ENCODE data around the gene PSAPL1. TPM values are rescaled to one million over a fixed set of nuclear protein-coding genes. Genes with fewer than 3 reads are reported as not detected.

Gene PSAPL1
- total RNA-seq, 1 donor from 2014 or later: not detected

GRCh38 chr4:7470111-7470510 lies 35.4 kb upstream of the PSAPL1 start:
- Histone ChIP-seq H3K36me3 (ENCODE audit: control insufficient read depth, insufficient read depth, low read length) (no peaks in the 10 kb centered on the region), H3K27me3 (ENCODE audit: control insufficient read depth, insufficient read depth, low read length) (no peaks in the 10 kb centered on the region), H3K4me3 (ENCODE audit: low read depth, low read length) (no peak overlapping the region)
- no peak for FAIRE-seq
- TF ChIP-seq CTCF (IDR thresholded peaks at IDR 0.05; ENCODE audit: insufficient read depth, low read length, severe bottlenecking): no peak
- DNase-seq (ENCODE audit: low read depth): no peak

GRCh38 chr4:7469023-7469422 lies 34.3 kb upstream of the PSAPL1 start:
- Histone ChIP-seq H3K4me3 (ENCODE audit: low read depth, low read length) (no peak overlapping the region), H3K27me3 (ENCODE audit: control insufficient read depth, insufficient read depth, low read length) (no peaks in the 10 kb centered on the region), H3K36me3 (ENCODE audit: control insufficient read depth, insufficient read depth, low read length) (no peaks in the 10 kb centered on the region)
- no peak for TF ChIP-seq CTCF (IDR thresholded peaks at IDR 0.05; ENCODE audit: insufficient read depth, low read length, severe bottlenecking)
- FAIRE-seq (no peak), DNase-seq (ENCODE audit: low read depth) (no peak)

- H3K4me3 ChIP-seq (ENCODE audit: low read depth, low read length): no peak overlapping the region
- no peaks in the 10 kb centered on the region for H3K36me3 ChIP-seq (ENCODE audit: control insufficient read depth, insufficient read depth, low read length)
- no peak for DNase-seq (ENCODE audit: low read depth)
- no peak for TF ChIP-seq CTCF (IDR thresholded peaks at IDR 0.05; ENCODE audit: insufficient read depth, low read length, severe bottlenecking)
- no peak for FAIRE-seq
- H3K27me3 ChIP-seq (ENCODE audit: control insufficient read depth, insufficient read depth, low read length): no peaks in the 10 kb centered on the region
Observed at GRCh38 chr4:7467471-7467870, 32.7 kb upstream of the PSAPL1 start.

DNA sequence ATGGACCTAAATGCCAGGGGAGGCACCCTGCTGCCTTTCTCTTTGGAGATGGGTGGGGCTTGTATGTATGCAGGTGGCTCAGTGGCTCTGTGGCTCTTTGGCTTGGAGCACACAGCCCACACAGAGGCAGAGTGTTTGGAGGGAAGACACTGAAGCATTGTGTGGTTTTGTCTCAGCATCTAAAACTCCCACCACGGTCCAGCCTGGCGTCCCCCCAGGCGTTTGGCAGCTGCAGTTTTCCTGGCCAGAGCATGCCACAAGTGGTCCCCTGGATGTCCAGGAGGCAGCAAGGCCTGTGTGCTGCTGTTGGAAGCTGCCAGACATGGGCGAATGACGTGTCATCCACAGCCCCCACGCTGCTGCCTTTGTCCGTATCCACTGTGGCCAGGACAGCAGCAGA lies 32.2 kb upstream of the PSAPL1 start:
- DNase-seq (ENCODE audit: low read depth) (no peak), FAIRE-seq (no peak)
- TF ChIP-seq CTCF (IDR thresholded peaks at IDR 0.05; ENCODE audit: insufficient read depth, low read length, severe bottlenecking): no peak

GRCh38 chr4:7466215-7466614 lies 31.5 kb upstream of the PSAPL1 start:
- Histone ChIP-seq H3K36me3 (ENCODE audit: control insufficient read depth, insufficient read depth, low read length) (no peaks in the 10 kb centered on the region), H3K4me3 (ENCODE audit: low read depth, low read length) (no peak overlapping the region), H3K27me3 (ENCODE audit: control insufficient read depth, insufficient read depth, low read length) (no peaks in the 10 kb centered on the region)
- TF ChIP-seq CTCF (IDR thresholded peaks at IDR 0.05; ENCODE audit: insufficient read depth, low read length, severe bottlenecking): no peak
- FAIRE-seq (no peak), DNase-seq (ENCODE audit: low read depth) (no peak)

More for the DNA sequence above, 32.2 kb upstream of the PSAPL1 start:
- Histone ChIP-seq H3K27me3 (ENCODE audit: control insufficient read depth, insufficient read depth, low read length) (no peaks in the 10 kb centered on the region), H3K36me3 (ENCODE audit: control insufficient read depth, insufficient read depth, low read length) (no peaks in the 10 kb centered on the region), H3K4me3 (ENCODE audit: low read depth, low read length) (no peak overlapping the region)

DNA sequence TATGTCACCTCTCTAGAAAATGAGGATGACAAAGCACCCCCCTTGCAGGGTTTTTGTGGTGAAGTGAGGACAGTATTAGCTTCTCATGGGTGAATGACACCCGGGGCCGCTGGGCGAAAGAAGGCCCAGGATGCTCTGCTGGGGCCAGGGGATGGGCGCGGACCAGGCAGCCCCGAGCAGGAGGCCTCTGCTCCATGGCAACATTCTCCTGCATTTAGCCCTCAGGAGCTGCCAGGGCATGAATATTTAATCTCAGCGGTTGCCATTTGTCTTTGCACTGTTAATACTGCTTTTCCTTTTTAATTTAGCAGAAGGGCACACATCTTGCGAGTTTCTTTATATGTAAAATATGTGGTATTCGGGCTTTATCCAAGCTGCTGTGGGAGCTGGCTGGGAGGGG lies 30.3 kb upstream of the PSAPL1 start:
- no peak for TF ChIP-seq CTCF (IDR thresholded peaks at IDR 0.05; ENCODE audit: insufficient read depth, low read length, severe bottlenecking)

More for the DNA sequence above, 30.3 kb upstream of the PSAPL1 start:
- no peak for DNase-seq (ENCODE audit: low read depth)
- FAIRE-seq: no peak
- H3K4me3 ChIP-seq (ENCODE audit: low read depth, low read length): no peak overlapping the region
- H3K27me3 ChIP-seq (ENCODE audit: control insufficient read depth, insufficient read depth, low read length): no peaks in the 10 kb centered on the region
- no peaks in the 10 kb centered on the region for H3K36me3 ChIP-seq (ENCODE audit: control insufficient read depth, insufficient read depth, low read length)
